T-helper 9 cell (primary cell): ENCODE results near the gene THBD.

Source experiments
- DNase-seq: peaks from one replicate; pipeline ENCODE4 v3.0.0-alpha.2; 2020

The THBD gene

DNA sequence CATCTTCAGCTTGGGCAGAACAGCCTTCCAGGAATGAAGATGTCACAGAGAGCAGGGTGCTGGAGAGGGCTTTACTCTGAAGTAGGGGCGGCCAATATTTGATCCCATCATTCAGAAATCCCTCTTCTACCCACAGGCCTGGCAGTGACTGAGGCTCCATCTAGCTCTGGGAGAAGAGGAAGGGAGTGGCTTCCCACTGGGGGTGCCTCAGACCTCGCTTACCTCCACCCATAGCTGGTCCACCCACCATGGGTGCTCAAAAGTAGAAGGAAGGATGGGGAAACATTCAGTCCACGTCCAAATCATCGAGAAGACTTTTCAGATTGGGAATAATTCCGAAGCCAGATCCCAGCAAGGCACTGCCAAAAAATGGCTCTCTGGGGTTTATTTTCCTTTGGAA lies 11.8 kb upstream of the THBD start:
- no peak for DNase-seq

DNA sequence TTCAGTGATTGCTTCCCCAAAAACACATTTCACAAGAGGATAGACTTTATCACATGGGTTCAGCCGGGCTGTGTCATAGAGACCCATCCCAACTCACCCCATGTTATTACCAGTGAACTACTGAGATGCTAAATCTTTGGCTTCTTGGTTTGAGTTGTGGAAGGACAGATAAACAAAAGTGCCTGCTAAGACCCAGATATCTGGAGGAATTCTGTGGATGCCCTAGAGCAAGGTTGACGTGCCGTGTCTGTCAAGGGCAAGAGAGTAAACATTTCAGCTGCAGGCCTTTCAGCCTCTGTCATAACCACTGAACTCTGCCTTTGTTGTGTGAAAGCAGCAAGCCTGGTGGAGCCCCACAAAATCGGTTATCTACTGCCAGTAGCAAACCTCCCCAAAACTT lies 11.2 kb upstream of the THBD start:
- DNase-seq, result no peak

DNA sequence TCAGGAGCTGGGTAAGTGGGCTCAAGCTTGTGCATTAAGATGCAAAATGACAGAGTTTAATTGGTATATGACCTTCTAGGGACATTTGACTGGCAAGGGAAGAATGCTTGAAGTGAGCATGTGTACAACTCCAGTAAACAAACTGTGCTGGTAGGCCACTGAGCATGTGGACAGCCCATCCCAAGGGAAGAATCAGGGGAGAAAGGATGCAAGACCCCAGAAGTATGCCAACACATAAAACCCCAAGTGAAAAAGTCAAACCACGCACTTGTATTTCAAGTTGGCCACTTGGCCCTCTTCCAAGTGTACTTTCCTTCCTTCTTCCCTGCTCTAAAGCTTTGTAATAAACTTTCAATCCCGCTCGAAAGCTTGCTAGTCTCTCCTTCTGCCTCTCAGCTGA lies 10.4 kb upstream of the THBD start:
- no peak for DNase-seq

DNA sequence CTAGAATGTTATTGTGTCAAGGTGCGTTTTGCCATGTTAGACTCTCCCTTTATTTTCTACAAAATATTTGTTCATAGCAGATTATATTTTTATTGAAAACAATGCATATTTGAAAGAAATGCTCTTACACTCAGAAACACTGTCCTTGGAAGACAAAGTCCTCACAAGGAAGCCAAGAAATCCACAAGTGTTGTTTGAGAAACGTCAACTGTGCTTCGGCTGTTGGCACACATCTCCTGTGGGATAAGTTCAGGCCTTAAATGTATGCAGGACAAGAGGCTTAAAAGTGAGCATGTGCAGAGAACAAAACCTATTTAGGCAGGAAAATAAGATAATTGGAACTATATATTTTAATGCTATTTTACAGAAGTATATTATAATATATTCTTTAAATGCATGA lies 9.5 kb upstream of the THBD start:
- DNase-seq, result no peak

DNA sequence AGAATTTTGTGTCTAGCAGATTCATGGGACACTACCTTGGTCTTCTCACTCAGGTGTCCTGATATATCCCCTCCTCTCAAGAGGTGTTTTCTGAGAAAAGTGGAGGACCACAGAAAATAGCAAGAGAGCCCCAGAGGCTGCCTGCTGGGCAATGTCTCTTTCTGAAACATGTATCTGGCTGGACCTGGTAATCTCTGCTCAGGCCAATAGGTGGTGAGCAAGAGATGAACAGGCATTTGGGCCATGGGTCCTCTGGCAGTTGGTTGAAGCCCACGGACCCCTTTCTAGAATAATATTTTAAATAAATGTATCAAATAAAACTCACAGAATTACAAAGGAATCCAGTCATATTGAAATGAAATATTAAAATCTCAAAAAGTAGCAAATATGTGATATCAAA lies 8.8 kb upstream of the THBD start:
- DNase-seq, result no peak

DNA sequence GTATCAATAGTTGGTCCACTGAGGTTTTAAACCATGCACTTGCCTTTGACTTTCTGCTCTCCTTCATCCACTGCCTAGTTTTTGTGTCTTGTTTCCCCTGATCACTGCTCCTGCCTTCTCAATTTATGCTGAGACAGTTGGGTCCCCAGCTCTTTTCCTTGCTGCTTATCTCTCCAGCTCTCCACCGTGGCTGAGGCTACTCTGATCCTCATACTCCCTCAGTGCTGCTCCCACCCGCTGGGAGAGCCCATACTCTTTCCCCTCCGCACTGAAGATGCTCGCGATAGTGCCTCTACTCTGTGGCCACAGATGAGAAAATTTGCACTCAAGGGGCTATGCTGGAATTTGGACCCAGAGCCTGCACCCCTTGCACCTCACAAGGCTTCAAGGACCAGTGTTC lies 3.4 kb upstream of the THBD start:
- DNase-seq, result no peak

DNA sequence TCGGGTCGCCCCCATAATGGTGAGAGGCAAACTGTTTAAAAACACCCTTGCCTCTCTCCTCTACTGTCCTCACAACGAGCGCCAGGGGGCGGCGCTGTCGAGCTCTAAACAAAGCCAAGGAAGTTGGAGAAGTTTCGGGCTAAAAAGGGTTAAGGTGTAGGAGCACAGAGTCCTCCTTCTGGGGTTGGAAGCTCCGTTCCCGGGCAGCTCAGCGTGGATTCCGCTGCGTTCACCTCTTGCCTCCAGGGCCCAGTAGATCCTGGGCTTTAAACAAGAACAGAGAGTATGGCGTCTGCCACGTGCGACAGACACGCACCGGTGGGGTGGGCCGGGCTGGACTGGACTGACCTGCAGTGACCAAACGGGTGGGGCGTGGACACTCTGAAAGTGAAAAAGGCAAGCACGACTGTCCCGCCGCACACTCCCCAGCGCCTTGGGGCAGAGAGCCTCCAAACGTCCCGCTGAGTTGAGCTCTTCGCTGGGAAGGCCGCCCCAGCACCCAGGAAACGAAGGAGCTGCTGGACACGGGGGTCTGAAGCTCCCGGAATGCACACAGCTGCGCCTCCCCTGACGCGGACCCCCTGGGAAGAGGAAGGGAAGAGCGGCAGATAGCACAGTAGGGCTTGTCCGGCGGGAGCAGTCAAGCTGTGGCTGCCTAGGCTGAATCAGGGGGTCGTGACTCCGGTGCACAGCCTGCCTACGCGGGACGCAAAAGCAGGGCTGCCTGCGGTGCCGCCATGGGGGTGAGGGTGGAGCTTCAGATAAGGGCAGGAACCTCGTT lies 1.6 kb upstream of the THBD start:
- DNase-seq, result no peak

DNA sequence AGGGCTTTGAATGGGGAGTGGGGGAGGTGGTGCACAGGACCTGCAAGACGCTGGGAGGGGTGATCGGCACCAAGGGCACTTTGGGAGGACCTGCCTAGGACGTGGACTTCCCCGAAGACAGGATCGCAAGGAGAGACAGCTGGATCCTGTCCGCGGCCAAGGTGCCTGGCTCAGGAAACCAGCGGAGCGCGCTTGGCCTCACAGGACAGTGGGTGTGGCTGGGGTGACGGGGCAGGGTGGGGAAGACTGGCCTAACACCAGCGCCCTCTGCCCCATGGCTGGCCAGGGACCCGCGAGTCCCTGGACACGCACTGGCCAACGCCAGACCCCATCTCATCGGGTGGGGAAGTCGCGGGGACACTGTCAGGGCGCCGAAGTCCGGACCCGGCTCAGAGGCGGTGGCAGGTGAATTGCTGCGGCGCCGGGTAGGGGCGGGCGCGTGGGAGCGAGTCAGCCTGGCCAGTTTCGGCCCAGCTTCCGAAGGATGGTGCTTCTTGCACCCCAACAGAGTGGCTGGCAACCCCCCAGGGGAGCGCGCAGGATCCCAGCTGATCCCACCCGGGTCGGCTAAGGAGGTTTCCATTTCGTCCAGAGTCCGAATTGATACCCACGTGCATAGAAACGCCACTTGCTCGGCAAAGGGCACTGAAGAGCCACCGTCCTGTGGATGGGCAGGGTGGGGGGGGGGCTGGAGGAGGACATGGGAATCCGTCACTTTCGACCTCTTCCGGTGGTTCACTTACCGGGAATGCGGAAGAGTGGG lies 785 bp upstream of the THBD start:
- no peak for DNase-seq

DNA sequence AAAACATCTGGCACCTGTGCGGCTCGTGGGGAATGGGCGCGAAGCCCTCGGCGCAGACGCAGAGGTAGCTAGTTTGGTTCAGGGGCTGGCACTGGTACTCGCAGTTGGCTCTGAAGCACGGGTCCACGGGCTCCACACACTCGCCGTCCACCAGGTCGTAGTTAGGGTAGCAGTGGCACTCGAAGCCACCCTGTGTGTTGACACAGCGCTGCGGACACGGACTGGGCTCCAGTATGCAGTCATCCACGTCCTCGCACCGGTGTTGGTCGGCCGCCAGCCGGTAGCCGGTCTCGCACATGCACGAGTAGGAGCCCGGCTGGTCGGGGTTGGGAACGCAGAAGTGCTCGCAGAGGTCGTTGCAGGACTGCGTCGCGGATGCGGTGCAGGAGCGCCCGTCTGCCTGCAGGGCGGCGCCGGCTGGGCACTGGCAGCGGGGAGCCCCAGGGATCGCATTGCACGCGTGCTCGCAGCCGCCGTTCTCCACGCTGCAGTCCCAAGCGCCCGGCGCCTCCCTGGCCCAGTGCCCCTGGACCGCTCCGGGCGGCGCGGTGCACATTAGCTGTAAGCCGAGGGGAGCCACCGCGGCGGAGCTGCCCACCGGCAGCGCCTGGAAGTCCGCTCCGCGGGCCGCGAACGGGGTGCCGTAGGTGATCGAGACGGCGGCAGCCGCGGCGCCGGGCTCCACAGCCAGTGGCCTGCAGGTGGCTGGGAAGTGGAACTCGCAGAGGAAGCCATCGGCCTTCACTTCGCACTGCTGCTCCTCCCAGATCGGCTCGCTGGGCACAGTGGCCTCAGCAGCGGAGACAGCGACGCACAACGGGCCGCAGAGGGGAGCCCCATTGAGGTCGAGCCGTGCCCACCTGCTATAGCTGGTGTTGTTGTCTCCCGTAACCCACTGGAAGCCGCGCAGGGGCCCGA lies 930 bp downstream of the THBD start:
- DNase-seq, result no peak

DNA sequence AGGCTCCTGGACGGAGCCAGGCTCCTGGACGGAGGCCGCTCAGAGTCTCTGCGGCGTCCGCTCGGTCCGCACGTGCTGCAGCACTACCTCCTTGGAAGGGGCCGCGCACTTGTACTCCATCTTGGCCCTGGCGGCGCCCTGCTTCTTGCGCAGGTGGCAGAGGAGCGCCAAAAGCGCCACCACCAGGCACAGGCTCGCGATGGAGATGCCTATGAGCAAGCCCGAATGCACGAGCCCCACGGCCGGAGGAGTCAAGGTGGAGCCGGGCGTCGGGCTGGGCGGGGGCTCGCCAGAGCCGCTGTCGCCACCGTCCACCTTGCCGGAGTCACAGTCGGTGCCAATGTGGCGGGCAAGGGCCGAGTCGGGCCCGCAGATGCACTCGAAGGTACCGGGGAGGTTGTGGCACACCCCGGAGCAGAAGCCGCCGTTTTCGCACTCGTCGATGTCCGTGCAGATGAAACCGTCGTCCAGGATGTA lies 1.7 kb downstream of the THBD start:
- no peak for DNase-seq

DNA sequence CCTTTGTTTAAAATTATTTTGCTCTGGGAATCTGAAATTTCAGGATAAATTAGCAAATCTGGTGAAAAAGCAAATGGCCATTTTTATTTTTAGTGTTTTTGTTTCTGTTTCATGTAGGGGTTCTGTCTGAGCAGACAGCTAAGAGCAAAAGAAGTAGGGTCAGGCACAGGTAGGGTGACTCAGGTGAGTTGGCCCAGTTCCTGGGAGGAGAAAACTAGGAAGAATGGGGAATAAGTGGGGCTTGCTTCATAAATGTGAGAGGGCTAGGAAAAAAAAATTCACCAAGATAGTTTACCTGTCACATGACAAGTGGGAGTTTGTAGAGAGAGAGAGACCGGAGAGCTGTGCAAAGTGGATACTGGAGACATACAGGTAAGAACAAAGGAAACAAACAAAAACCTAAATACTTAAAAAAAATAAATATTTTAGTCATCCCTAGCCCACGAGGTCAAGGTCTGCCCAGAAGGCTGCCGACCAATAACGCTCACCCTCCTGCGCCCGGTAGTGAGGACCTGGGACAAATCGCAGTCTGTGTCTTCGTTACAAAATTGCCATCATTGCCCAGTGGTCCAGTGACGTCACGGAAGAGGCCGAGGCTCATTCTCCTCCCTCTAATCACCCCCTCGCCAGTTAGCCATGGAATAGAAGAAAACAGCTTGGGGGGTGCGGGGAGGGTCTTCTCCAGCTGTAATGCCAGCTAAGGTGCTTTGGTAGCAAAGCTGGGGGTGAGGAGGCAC lies 2.3 kb downstream of the THBD start:
- DNase-seq, result no peak

DNA sequence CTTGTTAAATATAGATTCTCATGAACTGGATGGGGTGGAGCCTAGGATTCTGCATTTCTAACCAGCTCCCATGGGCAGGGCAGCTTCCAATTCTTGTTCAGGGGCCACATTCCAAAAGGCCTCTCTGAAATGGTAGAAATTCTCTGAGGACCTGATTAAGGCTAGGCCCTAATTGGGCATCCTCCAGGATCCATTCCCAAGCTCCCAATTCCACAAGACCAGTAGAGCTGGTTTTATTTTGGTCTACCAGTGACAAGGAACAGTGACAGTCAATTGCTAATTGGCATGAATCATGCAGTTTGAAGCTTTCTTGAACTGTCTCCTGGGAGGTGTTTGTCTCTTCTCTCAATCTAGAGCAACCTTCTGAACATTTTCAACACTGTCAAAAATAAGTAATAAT lies 3.0 kb downstream of the THBD start:
- no peak for DNase-seq

DNA sequence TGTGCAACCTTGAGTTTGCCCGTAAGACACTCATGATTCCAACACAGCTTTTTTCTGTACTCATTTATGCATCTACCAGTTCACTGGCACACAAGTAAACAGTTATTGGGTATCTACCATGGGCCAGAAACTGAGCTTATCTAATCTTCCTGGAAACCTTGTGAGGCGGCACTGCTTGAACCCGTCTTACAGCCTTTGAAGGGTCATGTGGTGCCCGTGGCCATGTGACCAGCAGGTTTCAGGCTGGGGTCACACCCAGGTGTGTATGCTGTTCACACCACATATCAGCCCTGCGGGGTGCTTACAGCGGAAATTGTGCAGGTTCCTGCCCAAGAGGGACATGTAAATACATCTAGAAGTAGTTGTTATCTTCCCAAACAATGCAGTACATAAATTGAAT lies 6.1 kb downstream of the THBD start:
- DNase-seq, result no peak

DNA sequence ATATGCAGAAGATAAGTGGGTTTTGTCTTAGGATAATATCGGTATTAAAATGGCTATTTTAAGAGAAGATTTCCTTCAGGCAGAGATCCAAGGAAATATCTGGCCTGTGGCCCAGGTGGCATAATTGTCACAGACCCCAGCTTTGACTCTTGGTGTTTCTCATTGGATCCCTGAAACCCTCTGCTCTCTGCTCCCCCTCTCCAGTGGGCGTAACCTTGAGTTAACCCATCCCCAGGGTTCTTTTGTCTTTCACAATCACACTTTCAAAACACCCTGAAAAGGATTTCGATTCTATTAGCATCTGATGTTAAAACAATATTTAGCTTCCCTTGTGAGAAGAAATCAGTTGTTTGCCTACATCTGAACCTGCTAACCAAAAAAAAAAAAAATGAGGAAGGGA lies 7.2 kb downstream of the THBD start:
- no peak for DNase-seq

DNA sequence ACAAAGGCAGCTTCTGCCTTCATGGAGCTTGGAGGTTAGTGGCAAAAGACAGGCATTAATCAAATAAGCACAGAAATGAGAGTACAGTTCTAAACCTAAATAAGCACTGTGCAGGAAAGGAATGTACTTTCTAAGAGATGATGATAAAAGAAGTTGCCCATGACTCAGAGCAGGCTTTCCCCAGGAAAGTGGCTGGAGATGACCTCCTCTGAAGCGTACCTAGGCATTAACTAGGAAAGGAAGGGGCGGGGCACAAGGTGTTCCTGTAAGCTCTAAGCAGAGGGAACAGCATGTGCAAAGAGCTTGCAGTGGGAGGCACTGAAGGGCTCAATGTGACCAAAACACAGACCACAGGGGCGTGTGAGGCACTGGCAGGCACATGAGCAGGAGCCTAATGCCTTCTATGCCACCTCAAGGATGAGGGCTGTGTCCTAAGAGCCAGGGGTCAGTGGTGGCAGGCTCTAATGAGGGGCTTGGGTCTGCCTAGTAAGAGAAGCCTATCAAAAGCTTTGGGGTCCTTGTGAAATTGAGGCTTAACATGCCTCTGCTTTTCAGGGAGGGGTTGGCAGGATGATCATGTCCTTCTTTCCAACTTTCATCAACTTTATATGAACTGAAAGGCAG lies 9.5 kb downstream of the THBD start:
- DNase-seq, result no peak

DNA sequence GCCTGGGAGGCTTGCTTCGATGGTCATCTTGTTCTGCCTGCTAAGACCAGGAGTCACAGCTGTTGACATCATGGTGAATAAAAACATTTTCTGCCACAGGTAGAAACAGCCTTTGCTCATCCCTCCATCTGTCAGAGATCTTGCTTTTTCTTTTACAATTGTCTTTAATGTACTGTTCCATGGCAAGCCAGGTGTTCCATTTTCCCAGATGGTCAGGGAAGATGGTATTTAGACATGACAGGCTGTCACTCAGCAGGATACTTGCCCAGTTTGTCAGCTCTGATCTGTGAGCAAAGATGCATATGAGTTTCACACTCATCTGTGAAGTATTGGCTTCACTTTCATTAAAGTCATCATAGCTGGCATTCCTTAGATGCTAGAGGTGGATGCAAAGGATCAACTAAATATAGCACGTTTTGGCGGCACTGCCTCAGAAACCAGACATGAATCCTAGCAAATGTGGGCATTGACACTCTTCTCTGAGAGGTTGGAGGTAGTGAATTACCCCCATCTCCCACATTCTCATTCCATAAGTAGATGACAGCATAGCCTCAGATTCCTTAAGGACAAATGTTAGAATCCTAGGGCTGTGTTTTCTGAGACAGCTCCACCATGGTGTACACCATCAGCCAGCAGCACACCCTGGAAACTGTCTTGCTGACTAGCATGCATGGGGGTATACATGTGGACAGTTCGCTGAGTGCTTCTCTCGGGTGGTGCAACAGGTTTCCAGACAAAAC lies 10.2 kb downstream of the THBD start:
- no peak for DNase-seq

DNA sequence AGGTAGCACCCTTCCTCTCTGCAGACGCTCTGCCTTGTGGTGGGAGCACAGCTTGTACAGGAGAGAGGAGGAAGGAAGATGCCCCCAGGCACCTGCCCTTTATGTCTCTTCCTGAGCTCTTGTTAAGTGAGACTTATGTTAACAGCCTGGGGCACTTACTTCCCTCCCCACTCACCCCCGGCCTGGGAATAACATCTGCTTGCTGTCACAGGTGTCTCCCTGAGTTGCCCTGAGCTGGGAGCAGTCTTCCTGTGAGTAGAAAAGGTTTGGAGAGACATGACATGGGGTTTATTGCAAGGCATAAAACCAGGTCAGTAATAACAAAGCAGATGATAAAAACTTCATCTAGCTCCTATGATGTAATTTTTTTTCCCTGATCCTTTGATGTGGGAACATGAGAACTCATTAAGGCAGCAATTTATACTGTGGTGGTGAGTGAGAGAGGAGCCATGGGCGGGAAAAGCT lies 12.4 kb downstream of the THBD start:
- DNase-seq, result no peak

DNA sequence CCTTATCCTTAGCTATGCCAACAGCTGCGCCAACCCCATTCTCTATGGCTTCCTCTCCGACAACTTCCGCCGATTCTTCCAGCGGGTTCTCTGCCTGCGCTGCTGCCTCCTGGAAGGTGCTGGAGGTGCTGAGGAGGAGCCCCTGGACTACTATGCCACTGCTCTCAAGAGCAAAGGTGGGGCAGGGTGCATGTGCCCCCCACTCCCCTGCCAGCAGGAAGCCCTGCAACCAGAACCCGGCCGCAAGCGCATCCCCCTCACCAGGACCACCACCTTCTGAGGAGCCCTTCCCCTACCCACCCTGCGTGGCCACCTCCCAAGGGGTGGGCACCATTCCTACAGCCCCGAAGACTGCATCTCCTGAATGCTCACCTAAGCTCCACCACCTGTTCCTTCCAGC lies 13.1 kb downstream of the THBD start:
- no peak for DNase-seq

DNA sequence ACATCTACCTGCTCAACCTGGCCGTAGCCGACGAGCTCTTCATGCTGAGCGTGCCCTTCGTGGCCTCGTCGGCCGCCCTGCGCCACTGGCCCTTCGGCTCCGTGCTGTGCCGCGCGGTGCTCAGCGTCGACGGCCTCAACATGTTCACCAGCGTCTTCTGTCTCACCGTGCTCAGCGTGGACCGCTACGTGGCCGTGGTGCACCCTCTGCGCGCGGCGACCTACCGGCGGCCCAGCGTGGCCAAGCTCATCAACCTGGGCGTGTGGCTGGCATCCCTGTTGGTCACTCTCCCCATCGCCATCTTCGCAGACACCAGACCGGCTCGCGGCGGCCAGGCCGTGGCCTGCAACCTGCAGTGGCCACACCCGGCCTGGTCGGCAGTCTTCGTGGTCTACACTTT lies 13.7 kb downstream of the THBD start:
- no peak for DNase-seq

DNA sequence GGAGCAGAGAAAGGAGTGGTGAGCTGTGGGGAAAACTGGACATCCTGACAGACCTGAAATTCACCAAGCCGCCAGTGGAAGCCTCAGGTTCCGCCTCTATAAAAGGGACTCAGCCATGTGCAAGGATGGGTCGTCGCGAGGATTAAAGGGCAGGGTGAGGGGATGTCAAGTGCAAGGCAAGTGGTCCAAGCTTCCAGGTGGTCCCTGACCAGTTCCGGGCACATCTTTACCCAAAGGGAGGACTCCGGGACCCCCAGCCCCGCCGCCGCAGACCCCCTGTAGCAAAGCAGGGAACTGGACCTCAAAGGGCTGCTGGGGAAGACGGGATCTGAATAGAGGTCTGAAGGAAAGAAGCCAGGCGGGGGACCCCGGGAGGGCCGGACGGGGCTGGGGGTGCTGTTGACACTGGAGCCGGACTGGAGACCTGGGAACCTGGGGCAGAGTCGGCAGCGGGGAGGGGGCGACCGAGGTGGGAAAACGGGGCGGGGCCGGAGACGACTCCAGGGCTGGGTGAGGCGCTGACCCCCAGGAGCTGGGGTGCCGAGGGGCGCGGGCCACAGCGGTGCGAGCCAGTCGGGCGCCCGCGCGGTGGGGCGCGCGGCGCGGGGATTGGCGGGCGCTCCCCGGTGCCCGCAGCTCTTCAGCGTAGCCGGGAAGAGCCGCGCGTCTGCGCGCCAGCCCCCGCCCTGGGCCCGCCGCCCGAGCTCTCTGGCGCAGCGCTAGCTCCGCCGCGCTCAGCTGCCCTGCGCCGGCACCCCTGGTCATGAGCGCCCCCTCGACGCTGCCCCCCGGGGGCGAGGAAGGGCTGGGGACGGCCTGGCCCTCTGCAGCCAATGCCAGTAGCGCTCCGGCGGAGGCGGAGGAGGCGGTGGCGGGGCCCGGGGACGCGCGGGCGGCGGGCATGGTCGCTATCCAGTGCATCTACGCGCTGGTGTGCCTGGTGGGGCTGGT lies 14.5 kb downstream of the THBD start, which contains the start of gene SSTR4:
TSS of gene SSTR4 (plus strand) at position 592 of the 951 bp plus-strand sequence. CDS start at position 764, 172 bp downstream.
- DNase-seq, result no peak
